ENCODE data around the gene GRIK4. TPM values are rescaled to one million over a fixed set of nuclear protein-coding genes. Genes with fewer than 3 reads are reported as not detected.

The GRIK4 gene
- total RNA-seq, 1 donor from 2014 or later, result 0.36 TPM

- H3K27me3 Mint-ChIP-seq (ENCODE audit: insufficient read depth, low read depth), result peaks cover 20% of the 10 kb centered on the region
Measured at GRCh38 chr11:120573756-120574354, 62.3 kb downstream of the GRIK4 start.

GRCh38 chr11:120574876-120575275 lies 63.3 kb downstream of the GRIK4 start:
- Mint-ChIP-seq H3K9me3 (peaks cover 6% of the 10 kb centered on the region), H3K36me3 (no peaks in the 10 kb centered on the region), H3K4me1 (no peaks in the 10 kb centered on the region), H3K27ac (no peak overlapping the region), H3K4me3 (no peak overlapping the region), H3K27me3 (ENCODE audit: insufficient read depth, low read depth) (peaks cover 20% of the 10 kb centered on the region)
- H3K27me3 ChIP-seq, result peaks cover 12% of the 10 kb centered on the region
- no peak for DNase-seq (ENCODE audit: low spot score)
- H3K9ac ChIP-seq, result no peak overlapping the region
- no peak overlapping the region for H3K27ac ChIP-seq
- no peaks in the 10 kb centered on the region for H3K9me3 ChIP-seq (ENCODE audit: low read depth)
- H3K4me2 ChIP-seq, result no peak overlapping the region
- no peaks in the 10 kb centered on the region for H3F3A ChIP-seq (ENCODE audit: low read depth)
- no peaks in the 10 kb centered on the region for H3K4me1 ChIP-seq
- H4K20me1 ChIP-seq (ENCODE audit: low read depth), result no peaks in the 10 kb centered on the region
- no peaks in the 10 kb centered on the region for H3K79me2 ChIP-seq (ENCODE audit: low read depth)
- H3K4me3 ChIP-seq, result no peak overlapping the region
- no peaks in the 10 kb centered on the region for H3K36me3 ChIP-seq
- TF ChIP-seq EZH2phosphoT487 (IDR thresholded peaks at IDR 0.05), result no peak
- TF ChIP-seq CTCF (IDR thresholded peaks at IDR 0.05), result no peak
- TF ChIP-seq EZH2 (IDR thresholded peaks at IDR 0.05), result no peak
- H2AFZ ChIP-seq (replicated peaks), result no peak overlapping the region

More at GRCh38 chr11:120573756-120574354, 62.3 kb downstream of the GRIK4 start:
- H3K4me3 ChIP-seq, result no peak overlapping the region
- peaks cover 22% of the 10 kb centered on the region for H3K27me3 ChIP-seq
- H3K4me1 ChIP-seq, result no peaks in the 10 kb centered on the region
- H2AFZ ChIP-seq (replicated peaks), result no peak overlapping the region
- no peaks in the 10 kb centered on the region for H3K36me3 ChIP-seq
- no peaks in the 10 kb centered on the region for H3K9me3 ChIP-seq (ENCODE audit: low read depth)
- no peaks in the 10 kb centered on the region for H3K79me2 ChIP-seq (ENCODE audit: low read depth)
- TF ChIP-seq EZH2 (IDR thresholded peaks at IDR 0.05) (no peak), EZH2phosphoT487 (IDR thresholded peaks at IDR 0.05) (no peak), CTCF (IDR thresholded peaks at IDR 0.05) (no peak)
- DNase-seq (ENCODE audit: low spot score), result no peak
- no peak overlapping the region for H3K9ac ChIP-seq
- peaks cover 6% of the 10 kb centered on the region for H3K9me3 Mint-ChIP-seq
- no peak overlapping the region for H3K4me2 ChIP-seq
- H3K27ac Mint-ChIP-seq, result peak overlapping the region; percentile 52
- H4K20me1 ChIP-seq (ENCODE audit: low read depth), result no peaks in the 10 kb centered on the region
- no peak overlapping the region for H3K4me3 Mint-ChIP-seq
- H3K27ac ChIP-seq, result no peak overlapping the region
- H3K36me3 Mint-ChIP-seq, result no peaks in the 10 kb centered on the region
- H3F3A ChIP-seq (ENCODE audit: low read depth), result no peaks in the 10 kb centered on the region
- no peaks in the 10 kb centered on the region for H3K4me1 Mint-ChIP-seq

GRCh38 chr11:120575461-120575860 lies 63.9 kb downstream of the GRIK4 start:
- no peak overlapping the region for H3K4me2 ChIP-seq
- no peaks in the 10 kb centered on the region for H3F3A ChIP-seq (ENCODE audit: low read depth)
- TF ChIP-seq CTCF (IDR thresholded peaks at IDR 0.05), result no peak
- TF ChIP-seq EZH2phosphoT487 (IDR thresholded peaks at IDR 0.05), result no peak
- TF ChIP-seq EZH2 (IDR thresholded peaks at IDR 0.05), result no peak
- H3K4me3 Mint-ChIP-seq, result no peak overlapping the region
- H2AFZ ChIP-seq (replicated peaks), result no peak overlapping the region
- no peaks in the 10 kb centered on the region for H3K9me3 ChIP-seq (ENCODE audit: low read depth)
- no peak for DNase-seq (ENCODE audit: low spot score)
- no peak overlapping the region for H3K4me3 ChIP-seq
- H3K9me3 Mint-ChIP-seq, result peaks cover 6% of the 10 kb centered on the region
- H3K27me3 Mint-ChIP-seq (ENCODE audit: insufficient read depth, low read depth), result peaks cover 20% of the 10 kb centered on the region
- no peaks in the 10 kb centered on the region for H3K79me2 ChIP-seq (ENCODE audit: low read depth)
- peaks cover 6% of the 10 kb centered on the region for H3K27me3 ChIP-seq
- no peak overlapping the region for H3K27ac ChIP-seq
- no peaks in the 10 kb centered on the region for H3K36me3 ChIP-seq
- H3K27ac Mint-ChIP-seq, result no peak overlapping the region
- H4K20me1 ChIP-seq (ENCODE audit: low read depth), result no peaks in the 10 kb centered on the region
- no peak overlapping the region for H3K9ac ChIP-seq
- no peaks in the 10 kb centered on the region for H3K36me3 Mint-ChIP-seq
- H3K4me1 ChIP-seq, result no peaks in the 10 kb centered on the region
- no peaks in the 10 kb centered on the region for H3K4me1 Mint-ChIP-seq
